H9 (cell line): ENCODE data around the gene FEZ2. TPM values are rescaled to one million over a fixed set of nuclear protein-coding genes. Genes with fewer than 3 reads are reported as not detected.

Source experiments
- DNase-seq: peaks from one replicate; pipeline ENCODE4 v3.0.0-alpha.2; 2017
- H2AFZ ChIP-seq: one replicate; pipeline ENCODE4 v1.6.1; 2013; ENCODE audit warnings: mild to moderate bottlenecking, low read length, control low read depth, moderate library complexity
- H2AK5ac ChIP-seq: 2 replicates; pipeline ENCODE4 v1.6.1; 2013; ENCODE audit warnings: low read length, control low read depth, mixed read lengths; ENCODE audit not compliant: insufficient read length
- H2BK120ac ChIP-seq: one replicate; pipeline ENCODE4 v1.6.1; 2013; ENCODE audit warnings: low read depth, mild to moderate bottlenecking, low read length, control low read depth, inconsistent platforms; ENCODE audit not compliant: poor library complexity, severe bottlenecking
- H2BK12ac ChIP-seq: 2 replicates; pipeline ENCODE4 v1.6.1; 2013; ENCODE audit warnings: low read length, control low read depth, mixed read lengths, low read depth; ENCODE audit not compliant: insufficient read length
- H2BK15ac ChIP-seq: 2 replicates; pipeline ENCODE4 v1.6.1; 2013; ENCODE audit warnings: low read depth, low read length, control low read depth
- H2BK20ac ChIP-seq: one replicate; pipeline ENCODE4 v1.6.1; 2013; ENCODE audit warnings: low read depth, mild to moderate bottlenecking, low read length, control low read depth, inconsistent platforms; ENCODE audit not compliant: poor library complexity, severe bottlenecking
- H2BK5ac ChIP-seq: 2 replicates; pipeline ENCODE4 v1.6.1; 2013; ENCODE audit warnings: low read length, control low read depth, mixed read lengths; ENCODE audit not compliant: insufficient read length
- H3K14ac ChIP-seq: 2 replicates; pipeline ENCODE4 v1.6.1; 2013; ENCODE audit warnings: low read length, control low read depth; ENCODE audit not compliant: insufficient read depth
- H3K18ac ChIP-seq: 2 replicates; pipeline ENCODE4 v1.6.1; 2013; ENCODE audit warnings: low read depth, mild to moderate bottlenecking, mixed read lengths, low read length, control low read depth; ENCODE audit not compliant: insufficient read length
- H3K23ac ChIP-seq: 2 replicates; pipeline ENCODE4 v1.6.1; 2013; ENCODE audit warnings: low read length, control low read depth, mixed read lengths, low read depth; ENCODE audit not compliant: insufficient read length
- H3K23me2 ChIP-seq: 2 replicates; pipeline ENCODE4 v1.6.1; 2013; ENCODE audit warnings: low read depth, mild to moderate bottlenecking, mixed read lengths, low read length, control low read depth; ENCODE audit not compliant: insufficient read length, poor library complexity, severe bottlenecking
- H3K27ac ChIP-seq: 2 replicates; pipeline ENCODE4 v1.5.1; 2013; ENCODE audit warnings: low read length, control low read depth, mixed read lengths, low read depth; ENCODE audit not compliant: insufficient read length
- H3K27me3 ChIP-seq: 2 replicates; pipeline ENCODE4 v1.6.1; 2013; ENCODE audit warnings: low read length, control low read depth, inconsistent platforms; ENCODE audit not compliant: insufficient read depth
- H3K4ac ChIP-seq: 2 replicates; pipeline ENCODE4 v1.6.1; 2013; ENCODE audit warnings: low read depth, mild to moderate bottlenecking, control low read depth, inconsistent platforms, low read length, moderate library complexity
- H3K4me1 ChIP-seq: 2 replicates; pipeline ENCODE4 v1.6.1; 2013; ENCODE audit warnings: low read length, control low read depth, inconsistent platforms; ENCODE audit not compliant: insufficient read depth
- H3K4me2 ChIP-seq: 2 replicates; pipeline ENCODE4 v1.6.1; 2013; ENCODE audit warnings: low read length, control low read depth, mixed read lengths; ENCODE audit not compliant: insufficient read length, insufficient read depth
- H3K56ac ChIP-seq: 2 replicates; pipeline ENCODE4 v1.6.1; 2013; ENCODE audit warnings: low read depth, mild to moderate bottlenecking, mixed read lengths, low read length, control low read depth; ENCODE audit not compliant: insufficient read length
- H3K79me1 ChIP-seq: 2 replicates; pipeline ENCODE4 v1.6.1; 2013; ENCODE audit warnings: low read depth, mild to moderate bottlenecking, moderate library complexity, low read length, control low read depth, inconsistent platforms; ENCODE audit not compliant: insufficient read depth, poor library complexity, severe bottlenecking
- H3K79me2 ChIP-seq: 2 replicates; pipeline ENCODE4 v1.6.1; 2013; ENCODE audit warnings: low read length, control low read depth, inconsistent platforms; ENCODE audit not compliant: insufficient read depth
- H3K9ac ChIP-seq: 2 replicates; pipeline ENCODE4 v1.6.1; 2013; ENCODE audit warnings: low read length, control low read depth, mixed read lengths; ENCODE audit not compliant: insufficient read length; ENCODE audit errors: extremely low read depth
- H3K9me3 ChIP-seq: one replicate; pipeline ENCODE4 v1.6.1; 2013; ENCODE audit warnings: low read depth, low read length, inconsistent platforms; ENCODE audit not compliant: control insufficient read depth
- H3T11ph ChIP-seq: one replicate; pipeline ENCODE4 v1.6.1; 2013; ENCODE audit warnings: mild to moderate bottlenecking, low read length, control low read depth, inconsistent platforms
- H4K20me1 ChIP-seq: one replicate; pipeline ENCODE4 v1.6.1; 2013; ENCODE audit not compliant: control insufficient read depth, insufficient read length, insufficient read depth
- H4K5ac ChIP-seq: 2 replicates; pipeline ENCODE4 v1.6.1; 2013; ENCODE audit warnings: low read depth, mild to moderate bottlenecking, mixed read lengths, low read length, control low read depth; ENCODE audit not compliant: insufficient read length
- H4K8ac ChIP-seq: replicated peaks from 2 replicates; pipeline ENCODE4 v1.6.1; 2013; ENCODE audit warnings: low read length, control low read depth, mixed read lengths, low read depth; ENCODE audit not compliant: insufficient read length
- H4K91ac ChIP-seq: 2 replicates; pipeline ENCODE4 v1.6.1; 2013; ENCODE audit warnings: low read depth, mild to moderate bottlenecking, moderate library complexity, mixed read lengths, low read length, control low read depth; ENCODE audit not compliant: insufficient read length
- H3K27ac Mint-ChIP-seq, 3 experiments: 2 replicates in 2 of 3; 3 replicates in 1 of 3; pipeline ENCODE4 v1.8.0; 2020 to 2021; ENCODE audit warnings: mixed read lengths in 3 of 3, mild to moderate bottlenecking in 1 of 3, moderate library complexity in 1 of 3
- H3K27me3 Mint-ChIP-seq: 2 replicates; pipeline ENCODE4 v1.8.0; 2021; ENCODE audit warnings: low read depth, mild to moderate bottlenecking, moderate library complexity, mixed read lengths
- H3K36me3 Mint-ChIP-seq, 3 experiments: 2 replicates in 2 of 3; 3 replicates in 1 of 3; pipeline ENCODE4 v1.8.0; 2020 to 2021; ENCODE audit warnings: low read depth in 3 of 3, mixed read lengths in 3 of 3; ENCODE audit not compliant: insufficient read depth in 1 of 3
- H3K4me1 Mint-ChIP-seq, 2 experiments: 2 replicates each; pipeline ENCODE4 v1.8.0; 2020; ENCODE audit warnings: mixed read lengths in 2 of 2
- H3K4me3 Mint-ChIP-seq, 2 experiments: 2 replicates in 1 of 2; 3 replicates in 1 of 2; pipeline ENCODE4 v1.8.0; 2020 to 2021; ENCODE audit warnings: mild to moderate bottlenecking in 2 of 2, mixed read lengths in 2 of 2, moderate library complexity in 1 of 2
- H3K9me3 Mint-ChIP-seq, 2 experiments: 2 replicates in 1 of 2; 3 replicates in 1 of 2; pipeline ENCODE4 v1.8.0; 2020; ENCODE audit warnings: mild to moderate bottlenecking in 2 of 2, mixed read lengths in 2 of 2, moderate library complexity in 1 of 2
- WGBS: extraction: QIAGEN DNeasy Blood & Tissue Kit; methylation state at CpG from one replicate; pipeline ENCODE4 v1.1.7; 2013; ENCODE audit warnings: missing lambda C conversion rate, low lambda C conversion rate, mixed read lengths; ENCODE audit not compliant: insufficient read length; ENCODE audit errors: extremely low coverage; 5-methylcytosine and 5-hydroxymethylcytosine counted together
- total RNA-seq: library from RNA; stranded (reverse); gene quantifications from 2 replicates; pipeline ENCODE4 v1.2.1, GENCODE V29; 2021
- TF ChIP-seq, protein P1 (sequence below): fragments of 200-600 bp; sonication (generic); conservative IDR thresholded peaks from 3 replicates; pipeline ENCODE4 v1.8.0; 2021; ENCODE audit warnings: antibody characterized with exemption, mild to moderate bottlenecking

Gene FEZ2
- total RNA-seq, 1 experiment from 2014 or later: 27.7 TPM

GRCh38 chr2:36550006-36550405, 48.0 kb downstream of the FEZ2 start:
- 0 out of 7 replicates have a peak overlapping the region, but pooled peaks of 1 of the 3 experiments have one; percentile 77 for H3K27ac Mint-ChIP-seq
- H3K18ac ChIP-seq: no peak overlapping the region
- no peaks in the 10 kb centered on the region for H3K27me3 ChIP-seq
- no peak overlapping the region for H4K8ac ChIP-seq
- no peaks in the 10 kb centered on the region for H3K4me1 Mint-ChIP-seq
- H3K36me3 Mint-ChIP-seq: peaks cover 10 to 54% (median 53%) of the 10 kb centered on the region in 3 experiments; a peak in 6 of 7 replicates
- no peaks in the 10 kb centered on the region for H3K79me1 ChIP-seq
- H2BK20ac ChIP-seq: no peak overlapping the region
- H3K4me1 ChIP-seq: no peaks in the 10 kb centered on the region
- H2BK15ac ChIP-seq: no peak overlapping the region
- TF ChIP-seq, protein P1, sequence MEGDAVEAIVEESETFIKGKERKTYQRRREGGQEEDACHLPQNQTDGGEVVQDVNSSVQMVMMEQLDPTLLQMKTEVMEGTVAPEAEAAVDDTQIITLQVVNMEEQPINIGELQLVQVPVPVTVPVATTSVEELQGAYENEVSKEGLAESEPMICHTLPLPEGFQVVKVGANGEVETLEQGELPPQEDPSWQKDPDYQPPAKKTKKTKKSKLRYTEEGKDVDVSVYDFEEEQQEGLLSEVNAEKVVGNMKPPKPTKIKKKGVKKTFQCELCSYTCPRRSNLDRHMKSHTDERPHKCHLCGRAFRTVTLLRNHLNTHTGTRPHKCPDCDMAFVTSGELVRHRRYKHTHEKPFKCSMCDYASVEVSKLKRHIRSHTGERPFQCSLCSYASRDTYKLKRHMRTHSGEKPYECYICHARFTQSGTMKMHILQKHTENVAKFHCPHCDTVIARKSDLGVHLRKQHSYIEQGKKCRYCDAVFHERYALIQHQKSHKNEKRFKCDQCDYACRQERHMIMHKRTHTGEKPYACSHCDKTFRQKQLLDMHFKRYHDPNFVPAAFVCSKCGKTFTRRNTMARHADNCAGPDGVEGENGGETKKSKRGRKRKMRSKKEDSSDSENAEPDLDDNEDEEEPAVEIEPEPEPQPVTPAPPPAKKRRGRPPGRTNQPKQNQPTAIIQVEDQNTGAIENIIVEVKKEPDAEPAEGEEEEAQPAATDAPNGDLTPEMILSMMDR: no peak
- no peak overlapping the region for H3K56ac ChIP-seq
- no peaks in the 10 kb centered on the region for H3K79me2 ChIP-seq
- H3K23ac ChIP-seq: no peak overlapping the region
- no CpG with 5 or more reads among the region's 5 CpGs for WGBS
- H3K27me3 Mint-ChIP-seq: no peaks in the 10 kb centered on the region
- H4K5ac ChIP-seq: no peak overlapping the region
- H4K91ac ChIP-seq: no peak overlapping the region
- H2AFZ ChIP-seq: no peak overlapping the region
- no peaks in the 10 kb centered on the region for H3K23me2 ChIP-seq
- H3K9me3 ChIP-seq: no peaks in the 10 kb centered on the region
- no peak overlapping the region for H2AK5ac ChIP-seq
- no peak overlapping the region for H3K4ac ChIP-seq
- no peak overlapping the region for H3T11ph ChIP-seq
- no peak overlapping the region for H2BK120ac ChIP-seq
- H2BK12ac ChIP-seq: no peak overlapping the region
- H2BK5ac ChIP-seq: no peak overlapping the region
- no peak overlapping the region for H3K14ac ChIP-seq
- H3K9me3 Mint-ChIP-seq: no peaks in the 10 kb centered on the region
- no peak overlapping the region for H3K27ac ChIP-seq
- no peak overlapping the region for H3K4me2 ChIP-seq
- no peak overlapping the region for H3K9ac ChIP-seq
- DNase-seq: no peak
- H4K20me1 ChIP-seq: no peaks in the 10 kb centered on the region
- no peak overlapping the region for H3K4me3 Mint-ChIP-seq
